HG03469 (cell line): Measurements from ENCODE around the gene LRRC10B.
"Not testable (repeated sequence)": the region's sequence is repeated elsewhere in the genome, so short reads cannot be mapped to it uniquely, and the experiment has no call there.

ENCODE experiments used
- ATAC-seq: cut with Tn5 transposase; IDR thresholded peaks from one replicate; pipeline ENCODE4 v1.9.1; 2021; ENCODE audit warnings: mild to moderate bottlenecking, moderate library complexity, moderate number of reproducible peaks; ENCODE audit not compliant: unreplicated experiment

Gene LRRC10B

DNA sequence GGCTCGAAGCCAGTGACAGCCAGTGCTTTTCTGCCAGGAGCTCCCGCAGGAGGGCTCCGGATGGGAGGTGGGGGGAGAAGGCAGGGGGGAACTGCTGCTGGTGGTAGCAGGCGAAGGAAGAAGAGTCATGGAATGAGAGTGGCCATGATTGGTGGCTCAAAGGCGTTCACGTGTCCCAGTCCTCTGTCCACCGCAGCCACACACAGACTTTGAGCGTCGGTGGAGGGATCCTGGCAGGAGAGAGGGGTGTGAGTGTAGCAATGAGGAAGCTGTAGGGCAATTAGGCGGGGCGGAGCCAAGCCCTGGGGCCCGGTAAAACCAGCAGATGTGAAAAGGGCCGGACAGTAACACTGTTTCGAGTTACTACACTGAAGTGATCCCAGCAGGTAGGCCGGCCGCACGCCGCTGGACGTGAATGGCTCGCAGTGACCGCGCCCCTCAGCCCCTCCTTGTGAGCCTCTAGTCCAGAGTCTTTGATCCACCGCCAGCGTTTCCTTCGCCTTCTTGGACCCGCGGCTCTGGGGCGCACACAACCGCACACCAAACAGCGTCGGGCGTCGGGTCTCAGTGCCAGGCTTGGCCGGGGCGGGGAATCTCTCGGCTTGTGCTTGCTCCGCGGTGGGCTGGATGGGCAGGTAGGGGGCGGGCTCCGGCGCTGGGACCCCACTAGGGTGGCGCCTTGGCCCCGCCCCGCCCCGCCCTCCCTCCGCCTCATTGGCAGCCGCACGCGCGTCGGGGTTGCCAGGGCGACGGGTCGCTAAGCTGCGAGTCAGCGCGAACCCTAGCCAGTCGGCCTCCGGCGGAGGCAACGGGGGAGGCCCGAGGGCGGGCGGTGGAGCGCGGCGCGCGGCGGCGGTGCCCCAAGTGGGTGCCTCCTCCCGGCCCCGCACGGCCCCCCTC is at the start of gene LRRC10B:
Gene LRRC10B, plus strand, starts transcription at position 788 of the 900 bp plus-strand sequence. CDS start 250 bp downstream, outside the sequence.
- ATAC-seq: no peak

DNA sequence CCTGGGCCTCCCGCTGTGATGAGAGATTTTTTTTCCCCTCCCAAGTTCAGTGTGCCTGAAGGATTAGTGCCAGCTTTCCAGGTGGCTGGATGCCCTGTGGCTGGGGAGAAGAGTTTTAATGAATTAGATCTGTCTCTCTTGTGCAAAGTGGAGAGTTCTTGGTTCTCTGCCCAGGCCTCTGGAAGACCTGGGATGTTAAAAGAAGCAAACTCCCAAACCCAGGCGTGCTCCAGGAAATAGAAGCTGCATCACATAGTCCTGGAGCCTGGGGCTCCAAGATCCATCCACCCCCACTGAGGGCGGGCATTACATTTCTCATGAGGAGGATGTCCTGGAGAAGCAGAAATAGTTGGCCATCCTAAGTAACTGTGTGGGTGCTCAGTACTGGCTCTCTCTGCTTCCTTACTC is 48.1 kb upstream of the LRRC10B start:
- ATAC-seq: no peak

DNA sequence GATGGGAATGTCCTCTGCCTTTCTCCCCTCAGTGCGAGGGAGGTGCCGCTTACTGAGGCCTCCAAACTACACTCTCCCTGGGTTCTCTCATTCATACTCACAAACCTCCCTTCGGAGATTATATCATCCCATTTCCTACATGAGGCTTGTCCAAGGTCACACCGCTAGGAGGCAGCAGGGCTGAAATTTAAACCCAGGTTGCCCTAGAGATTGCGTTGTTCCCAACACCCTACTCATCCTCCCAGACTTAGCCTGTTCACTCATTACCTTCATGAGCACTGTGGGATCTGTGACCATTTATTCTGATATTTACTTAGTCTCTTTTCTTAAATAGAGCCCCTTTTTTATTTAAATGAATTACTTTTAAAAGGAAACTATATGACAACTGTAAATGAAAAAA is 47.6 kb upstream of the LRRC10B start:
- no peak for ATAC-seq

DNA sequence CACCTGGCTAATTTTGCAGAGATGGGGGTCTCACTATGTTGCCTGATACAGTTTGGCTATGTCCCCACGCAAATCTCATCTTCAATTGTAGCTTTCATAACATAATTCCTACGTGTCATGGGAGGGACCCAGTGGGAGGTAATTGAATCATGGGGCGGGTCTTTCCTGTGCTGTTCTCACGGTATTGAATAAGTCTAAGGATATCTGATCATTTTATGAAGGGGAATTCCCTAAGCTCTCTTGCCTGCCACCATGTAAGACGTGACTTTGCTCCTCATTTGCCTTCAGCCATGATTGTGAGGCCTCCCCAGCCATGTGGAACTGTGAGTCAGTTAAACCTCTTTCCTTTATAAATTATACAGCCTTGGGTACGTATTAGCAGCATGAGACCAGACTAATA is 40.9 kb upstream of the LRRC10B start:
- not testable (repeated sequence) for ATAC-seq

DNA sequence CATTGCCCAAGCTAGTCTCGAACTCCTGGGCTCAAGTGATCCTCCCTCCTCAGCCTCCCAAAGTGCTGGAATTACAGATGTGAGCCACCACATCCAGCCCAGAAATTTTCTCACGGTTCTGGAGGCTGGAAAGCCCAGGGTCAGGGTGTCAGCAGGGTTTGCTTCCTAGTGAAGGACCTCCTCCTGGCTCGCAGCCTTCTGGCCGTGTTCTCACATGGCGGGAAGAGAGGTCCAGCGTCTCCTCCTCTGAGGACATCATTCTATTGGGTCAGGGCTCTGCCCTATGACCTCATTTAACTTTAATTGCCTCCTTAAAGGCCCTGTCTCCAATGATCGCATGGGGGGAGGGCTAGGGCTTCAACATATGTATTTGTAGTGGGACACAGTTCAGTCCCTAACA is 40.5 kb upstream of the LRRC10B start:
- no peak for ATAC-seq

DNA sequence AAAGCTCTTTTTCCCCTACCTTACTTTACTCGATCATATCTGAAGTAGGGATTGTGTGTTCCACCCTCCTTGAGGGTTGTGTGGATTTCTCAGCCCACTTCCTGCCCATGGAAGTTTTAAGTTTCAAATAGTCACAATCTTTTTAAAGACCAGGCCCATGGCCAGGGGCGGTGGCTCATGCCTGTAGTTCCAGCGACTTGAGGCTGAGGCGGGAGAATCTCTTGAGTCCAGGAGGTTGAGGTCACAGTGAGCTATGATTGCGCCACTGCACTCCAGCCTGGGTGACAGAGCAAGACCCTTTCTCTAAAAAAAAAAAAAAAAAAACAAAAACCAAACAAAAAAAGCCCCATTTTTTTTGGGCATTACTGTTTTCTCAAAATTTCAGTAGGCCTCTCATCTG is 36.3 kb upstream of the LRRC10B start:
- ATAC-seq: no peak

DNA sequence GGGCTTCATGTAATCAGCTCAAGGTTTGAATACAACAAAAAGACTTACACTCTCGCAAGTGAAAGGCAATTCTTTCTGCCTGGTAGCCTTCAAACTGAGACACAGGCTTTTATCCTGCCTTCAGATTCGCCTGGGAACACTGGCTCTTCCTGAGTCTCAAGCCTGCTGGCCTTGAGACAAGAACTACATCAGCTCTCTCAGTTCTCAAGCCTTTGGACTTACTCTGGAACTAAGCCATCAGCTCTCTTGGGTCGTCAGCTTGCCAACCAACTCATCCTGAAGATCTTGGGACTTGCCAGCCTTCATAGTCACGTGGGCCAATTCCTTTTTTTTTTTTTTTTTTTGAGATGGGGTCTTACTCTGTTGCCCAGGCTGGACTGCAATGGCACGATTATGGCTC is 35.7 kb upstream of the LRRC10B start:
- no peak for ATAC-seq

DNA sequence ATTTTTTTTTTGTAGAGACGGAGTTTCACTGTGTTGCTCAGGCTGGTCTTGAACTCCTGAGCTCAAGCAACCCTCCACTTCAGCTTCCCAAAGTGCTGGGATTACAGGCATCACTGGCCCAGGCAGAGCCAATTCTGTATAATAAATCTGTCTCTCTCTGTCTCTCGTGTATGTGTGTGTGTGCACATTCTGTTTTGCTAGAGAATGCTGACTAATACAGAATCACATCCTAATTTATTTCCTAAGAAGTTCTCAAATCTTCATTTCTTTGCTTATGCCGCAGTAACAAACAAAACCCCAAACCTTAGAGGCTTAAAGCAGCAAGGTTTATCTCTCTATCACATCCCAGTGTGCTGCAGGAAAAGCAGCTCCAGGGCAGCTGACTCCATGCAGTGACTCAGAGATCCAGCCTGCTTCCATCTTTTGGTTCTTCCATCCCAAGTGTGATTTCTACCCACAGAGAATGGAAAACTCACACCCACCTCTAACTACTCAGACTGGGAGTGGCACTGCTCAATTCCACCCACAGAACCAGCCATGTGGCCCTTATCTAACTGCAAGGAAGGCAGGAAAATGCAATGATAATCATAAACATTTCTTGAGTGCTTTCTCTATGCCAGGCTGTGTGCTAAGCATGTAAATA is 35.1 kb upstream of the LRRC10B start:
- ATAC-seq: no peak

DNA sequence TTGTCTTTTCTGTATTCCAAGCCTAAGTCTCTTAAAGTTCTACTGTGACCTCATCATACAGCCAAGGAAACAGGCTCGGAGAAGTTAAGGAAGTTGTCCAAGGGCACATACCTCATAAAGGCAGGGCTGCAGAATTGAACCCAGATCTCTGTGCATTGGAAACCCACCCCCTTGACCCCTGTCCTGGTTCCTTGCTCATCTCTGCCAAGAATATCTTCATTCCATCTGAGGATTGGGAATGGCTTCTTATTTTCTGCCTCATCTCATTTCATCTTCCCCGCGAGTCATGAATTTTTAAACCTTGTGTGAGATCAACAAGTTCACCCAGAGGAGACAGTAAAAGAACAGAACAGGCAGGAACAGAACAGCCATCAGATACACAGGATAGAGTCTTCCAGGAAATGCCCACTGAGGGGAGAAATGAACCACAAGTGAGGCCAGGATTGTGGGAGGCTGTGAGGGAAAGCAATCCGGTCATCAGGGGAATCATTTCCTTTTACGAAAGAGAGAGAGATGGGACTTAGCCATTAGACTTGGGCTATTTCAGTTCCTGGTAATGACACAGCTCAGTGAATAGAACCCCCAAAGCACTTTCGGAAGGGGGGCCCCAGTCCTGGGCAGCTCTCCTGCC is 34.4 kb upstream of the LRRC10B start:
- no peak for ATAC-seq

DNA sequence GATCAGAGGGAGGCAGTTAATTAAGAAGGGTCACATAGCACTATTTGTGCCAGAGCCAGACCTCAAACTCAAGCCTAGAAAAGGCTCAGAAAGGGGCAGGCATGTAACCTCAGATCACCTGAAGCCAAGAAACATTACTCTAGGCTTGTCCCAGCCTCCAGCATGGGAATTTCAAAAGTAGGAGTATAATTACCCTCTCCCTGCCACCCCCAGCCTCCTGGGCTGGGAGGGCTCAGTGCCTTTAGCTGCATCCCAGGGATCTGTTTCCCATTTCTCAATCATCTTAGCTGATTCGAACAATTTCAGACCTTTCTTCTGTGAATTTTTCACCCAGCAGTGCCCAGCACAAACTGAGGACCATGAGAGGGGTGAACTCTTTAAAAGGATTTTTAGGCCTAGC is 33.1 kb upstream of the LRRC10B start:
- no peak for ATAC-seq

DNA sequence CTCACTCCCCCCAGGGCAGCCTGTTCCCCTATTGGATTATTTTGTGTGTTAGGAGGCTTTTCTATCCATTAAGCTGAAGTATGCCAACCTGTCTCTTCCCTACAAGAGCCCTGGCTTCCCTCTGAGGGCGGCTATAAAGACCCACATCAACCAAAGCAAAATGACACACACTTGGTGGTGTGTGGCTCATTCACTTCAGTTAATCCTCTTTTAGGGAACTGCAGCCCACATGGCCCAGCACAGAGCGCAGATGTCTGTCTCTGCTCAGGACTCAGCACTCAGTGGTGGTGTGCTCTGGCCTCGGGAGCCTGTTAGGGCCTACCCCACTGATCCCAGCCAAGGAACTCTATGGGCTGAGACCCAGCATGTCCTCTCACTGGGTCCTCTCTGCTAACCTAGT is 32.2 kb upstream of the LRRC10B start:
- ATAC-seq: no peak

DNA sequence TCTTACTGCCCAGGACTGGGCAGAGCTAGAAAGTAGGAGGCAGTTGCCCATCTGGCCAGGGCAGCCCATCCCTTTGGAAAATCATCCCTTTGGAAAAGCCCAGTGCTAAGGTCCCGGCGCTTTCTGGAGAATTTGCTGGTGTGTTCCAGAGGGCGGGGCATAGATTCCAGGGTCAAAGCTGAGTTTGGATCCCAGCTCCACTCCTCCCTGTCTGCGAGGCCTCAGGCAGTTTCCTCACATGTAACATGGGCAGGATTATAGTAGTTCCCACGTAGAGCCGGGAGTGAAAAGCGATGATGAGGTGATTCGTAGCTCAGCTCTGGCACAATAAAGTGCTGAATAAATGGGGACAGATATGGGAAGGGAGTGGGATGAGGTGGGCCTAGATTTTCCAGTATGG is 31.4 kb upstream of the LRRC10B start:
- ATAC-seq: no peak

DNA sequence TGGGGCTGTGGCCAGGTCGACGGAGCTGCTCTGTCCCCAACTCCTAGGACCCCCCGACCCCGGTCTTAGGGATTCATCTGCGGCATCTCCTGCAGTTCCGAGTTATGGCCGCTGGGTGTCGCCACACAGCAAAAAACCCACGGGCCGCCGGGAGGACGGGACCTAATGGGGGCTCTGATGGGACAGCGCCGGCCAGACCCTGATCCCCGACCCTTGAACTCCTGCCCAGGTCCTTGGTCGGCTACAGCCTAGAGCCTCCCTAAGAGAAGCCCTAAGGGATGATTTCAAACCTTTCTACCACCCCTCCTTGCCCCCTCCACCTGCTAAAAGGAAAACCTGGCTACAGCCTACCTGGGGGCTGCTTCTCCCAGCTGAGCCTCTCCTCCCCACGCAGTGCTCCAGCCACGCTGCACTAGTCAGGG is 30.8 kb upstream of the LRRC10B start:
- ATAC-seq: no peak

DNA sequence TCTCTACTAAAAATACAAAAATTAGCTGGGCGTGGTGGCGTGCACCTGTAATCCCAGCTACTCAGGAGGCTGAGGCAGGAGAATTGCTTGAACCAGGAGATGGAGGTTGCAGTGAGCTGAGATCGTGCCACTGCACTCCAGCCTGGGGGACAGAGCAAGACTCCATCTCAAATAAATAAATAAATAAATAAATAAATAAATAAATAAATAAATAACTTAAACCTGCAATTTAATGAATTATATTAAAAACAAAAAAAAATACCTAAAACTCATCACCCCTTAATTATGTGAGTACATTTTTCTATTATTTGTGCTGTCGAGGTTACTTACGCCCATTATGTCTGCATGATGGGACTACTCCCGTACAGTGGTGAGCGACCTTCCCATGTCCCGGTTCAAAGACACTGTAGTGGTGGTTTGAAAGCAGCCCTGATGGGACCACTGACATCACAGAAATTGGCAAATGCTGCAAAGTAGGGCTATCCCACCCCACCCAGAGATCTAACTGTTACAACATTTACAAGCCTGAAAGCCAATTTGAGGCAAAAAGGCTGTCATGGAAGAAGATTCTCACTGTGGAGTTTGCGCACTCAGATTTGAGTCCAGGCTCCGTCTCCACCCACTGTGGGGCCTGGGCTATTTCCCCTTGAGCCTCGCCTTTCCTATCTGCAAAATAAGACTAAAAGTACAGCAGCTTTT is 29.0 kb upstream of the LRRC10B start:
- ATAC-seq: not testable (repeated sequence)

DNA sequence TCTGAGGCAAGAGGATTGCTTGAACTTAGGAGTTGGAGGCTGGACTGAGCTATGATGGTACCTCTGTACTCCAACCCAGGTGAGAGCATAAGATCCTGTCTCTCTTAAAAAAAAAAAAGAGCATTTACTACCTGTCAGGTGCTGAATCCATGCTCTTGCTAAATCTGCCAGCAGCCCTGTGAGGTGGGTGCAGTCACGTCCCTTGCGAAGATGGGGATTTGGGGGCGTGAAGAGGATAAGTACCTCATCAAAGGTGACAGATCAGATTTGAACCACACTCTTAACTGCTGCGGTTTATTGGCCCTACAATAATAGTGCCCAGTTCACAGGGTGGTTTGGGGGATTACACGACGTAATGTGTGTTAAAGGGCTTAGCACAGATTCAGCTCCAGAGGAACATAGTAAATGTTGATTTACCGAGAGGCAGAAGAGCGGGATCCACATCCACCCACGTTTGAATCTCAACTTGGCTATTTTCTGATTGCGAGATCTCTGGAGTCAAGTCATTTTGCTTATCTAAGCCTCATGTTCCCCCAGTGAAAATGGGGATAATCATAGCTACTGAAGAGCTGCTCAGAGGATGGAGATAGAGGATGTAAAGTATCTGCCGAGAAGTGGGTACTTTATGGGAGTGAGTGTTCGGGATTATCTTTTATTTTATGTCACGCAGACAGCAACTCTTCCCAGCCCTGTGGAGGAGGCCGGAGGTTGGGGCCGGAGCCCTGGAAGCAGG is 28.1 kb upstream of the LRRC10B start:
- no peak for ATAC-seq

DNA sequence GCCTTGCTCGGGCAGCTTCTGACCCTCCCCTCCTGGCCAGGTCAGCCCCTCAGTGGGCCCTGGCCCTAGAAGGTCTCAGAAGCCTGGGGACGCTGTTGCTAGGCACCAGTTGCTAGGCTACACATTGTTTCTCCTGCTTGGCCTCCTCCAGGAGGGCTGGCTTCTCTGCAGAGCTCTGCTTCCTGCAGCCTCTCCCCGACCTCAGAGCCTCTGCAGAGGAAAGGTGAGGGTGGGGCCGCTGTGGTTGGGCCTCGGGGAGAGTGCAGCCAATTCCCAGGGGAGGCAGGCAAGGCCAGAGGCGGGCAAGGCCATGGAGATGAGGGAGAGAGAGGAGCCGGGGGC is 27.6 kb upstream of the LRRC10B start:
- ATAC-seq: no peak

DNA sequence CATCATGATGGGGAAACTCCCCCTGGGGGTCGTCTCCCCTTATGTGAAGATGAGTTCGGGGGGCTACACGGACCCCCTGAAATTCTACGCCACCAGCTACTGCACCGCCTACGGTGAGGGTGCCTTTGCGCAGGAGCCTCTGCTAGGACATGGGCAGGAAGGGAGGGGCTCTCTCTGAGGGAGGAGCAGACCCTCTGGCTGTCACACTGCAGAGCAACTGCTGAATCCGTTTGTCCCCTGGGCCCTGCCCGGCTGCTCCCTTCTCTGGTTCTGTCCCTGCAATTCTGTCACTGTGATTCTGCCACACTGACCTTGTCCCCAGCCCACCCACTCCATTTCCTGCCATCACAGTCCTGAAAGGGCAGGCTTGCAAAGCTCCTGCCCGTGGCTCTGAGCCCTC is 26.7 kb upstream of the LRRC10B start:
- no peak for ATAC-seq

DNA sequence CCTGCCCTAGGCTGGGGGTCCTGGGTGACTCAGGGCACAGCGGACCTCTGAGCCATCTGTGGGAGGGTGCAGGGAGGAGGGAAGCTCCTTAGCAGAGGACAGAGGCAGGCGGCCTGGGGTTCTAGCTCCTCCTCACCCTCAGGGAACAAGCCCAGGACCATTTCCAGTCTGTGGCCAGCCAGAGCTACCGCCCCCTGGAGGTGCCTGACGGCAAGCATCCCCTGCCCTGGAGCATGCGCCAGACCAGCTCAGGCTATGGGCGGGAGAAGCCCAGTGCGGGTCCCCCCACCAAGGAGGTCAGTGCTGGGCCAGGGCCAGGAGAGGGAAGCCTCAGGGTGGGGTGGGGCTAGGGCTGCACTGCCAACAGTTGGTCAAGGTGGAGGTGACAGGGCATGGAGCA is 26.0 kb upstream of the LRRC10B start:
- ATAC-seq: no peak

DNA sequence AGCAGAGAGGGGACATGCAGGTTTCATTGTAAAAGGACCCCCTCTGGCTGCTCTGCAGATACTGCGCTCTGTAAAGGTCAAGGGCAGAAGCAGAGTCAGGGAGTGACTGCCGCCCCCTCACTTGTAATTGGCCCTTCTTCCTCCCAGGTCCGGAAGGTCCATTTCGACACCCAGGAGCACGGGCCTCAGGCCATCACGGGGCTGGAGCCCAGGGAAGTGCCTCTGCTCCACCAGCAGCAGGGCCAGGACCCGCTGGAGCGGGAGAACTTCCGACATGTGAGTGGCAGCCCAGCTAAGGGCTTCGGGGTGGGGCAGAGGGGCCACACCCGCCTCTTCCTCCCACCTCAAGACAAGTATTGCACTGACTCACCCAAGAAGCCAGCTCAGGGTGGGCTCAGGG is 24.0 kb upstream of the LRRC10B start:
- no peak for ATAC-seq

DNA sequence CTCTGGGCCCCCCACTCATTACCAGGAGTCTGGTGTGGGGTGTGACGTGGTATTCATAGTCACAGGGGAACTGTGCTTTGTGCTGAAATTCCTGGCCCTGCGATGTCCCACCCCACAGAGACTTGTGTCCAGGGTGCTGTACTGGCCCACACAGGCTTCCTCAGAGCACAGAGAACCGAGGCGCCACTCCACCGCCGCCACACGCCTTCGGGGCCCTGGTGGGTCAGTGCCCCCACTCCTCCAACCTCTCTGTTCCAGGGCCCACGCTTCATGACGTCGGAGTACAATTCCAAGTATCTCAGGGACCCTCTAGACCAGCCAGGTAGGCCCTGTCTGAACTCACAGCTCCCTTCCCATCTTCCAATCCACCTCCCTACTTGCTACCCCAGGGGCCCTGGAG is 23.5 kb upstream of the LRRC10B start:
- ATAC-seq: no peak
